NT2/D1 (cell line): ENCODE data around the gene TAF12.

ENCODE experiments used
- SUZ12 ChIP-seq: IDR thresholded peaks from 2 replicates; pipeline ENCODE4 v1.6.1; 2011; ENCODE audit not compliant: insufficient read length, insufficient read depth; ENCODE audit errors: extremely low read depth
- YY1 ChIP-seq: IDR thresholded peaks from 2 replicates; pipeline ENCODE4 v1.6.1; 2011; ENCODE audit not compliant: insufficient read length, insufficient read depth
- ZNF274 ChIP-seq: IDR thresholded peaks from 2 replicates; pipeline ENCODE4 v1.6.1; 2011; ENCODE audit warnings: mild to moderate bottlenecking, low read depth, low read length

- TF ChIP-seq ZNF274 (no peak), YY1 (no peak), SUZ12 (no peak)
Observed at GRCh38 chr1:28577738-28578536, 64.9 kb downstream of the TAF12 start.
